Activated B cell treated with CpG ODN at 0.5 μM for 24 hours (primary cell): ENCODE measurements around the gene CNNM2. TPM values are rescaled to one million over a fixed set of nuclear protein-coding genes. Genes with fewer than 3 reads are reported as not detected.

Experiments
- ATAC-seq: fragments of 200-7000 bp; cut with Tn5 transposase; one replicate; pipeline ENCODE4 v1.10.0; 2021; ENCODE audit warnings: low read depth, mild to moderate bottlenecking, moderate library complexity
- CTCF ChIA-PET: fragments of 350-600 bp; sonication (Branson Sonifier 250); formaldehyde crosslinking; loops from one replicate; lab custom pipeline; 2021; ENCODE audit warnings: antibody characterized with exemption; lab: Charles Lee
- POLR2A ChIA-PET: fragments of 350-600 bp; sonication (Branson Sonifier 250); formaldehyde crosslinking; loops from one replicate; lab custom pipeline; 2021; ENCODE audit warnings: antibody characterized with exemption; lab: Charles Lee
- DNase-seq: peaks from one replicate; pipeline ENCODE4 v3.0.0; 2022
- H3K27ac Mint-ChIP-seq: one replicate; pipeline ENCODE4 v1.8.0; 2020; ENCODE audit warnings: mixed read lengths
- H3K27me3 Mint-ChIP-seq: one replicate; pipeline ENCODE4 v1.8.0; 2021; ENCODE audit warnings: mixed read lengths
- H3K36me3 Mint-ChIP-seq: one replicate; pipeline ENCODE4 v1.8.0; 2021; ENCODE audit warnings: low read depth, mixed read lengths
- H3K4me1 Mint-ChIP-seq: one replicate; pipeline ENCODE4 v1.8.0; 2021; ENCODE audit warnings: mixed read lengths
- H3K4me3 Mint-ChIP-seq: one replicate; pipeline ENCODE4 v1.8.0; 2020; ENCODE audit warnings: mild to moderate bottlenecking, mixed read lengths
- H3K9me3 Mint-ChIP-seq: one replicate; pipeline ENCODE4 v1.8.0; 2020; ENCODE audit warnings: mixed read lengths
- CTCF ChIP-seq: fragments of 200-600 bp; IDR thresholded peaks from one replicate; pipeline ENCODE4 v1.8.0; 2022; ENCODE audit warnings: antibody characterized with exemption, mild to moderate bottlenecking
- intact Hi-C: fragments of 100-400 bp; cut with micrococcal nuclease; formaldehyde crosslinking; loops from one replicate; pipeline ENCODE4 v1.15.1; 2024
- total RNA-seq: library from RNA; stranded (reverse); gene quantifications from 2 replicates; pipeline ENCODE4 v1.2.3, GENCODE V29; 2022

The CNNM2 gene
- total RNA-seq, 1 donor from 2014 or later, result 7.3 TPM

GRCh38 chr10:102945449-102945848 is 27.4 kb downstream of the CNNM2 start:
- Mint-ChIP-seq H3K27me3 (no peaks in the 10 kb centered on the region), H3K9me3 (no peaks in the 10 kb centered on the region), H3K4me3 (no peak overlapping the region), H3K36me3 (peaks cover 2% of the 10 kb centered on the region), H3K27ac (no peak overlapping the region), H3K4me1 (no peaks in the 10 kb centered on the region)
- TF ChIP-seq CTCF, result no peak
- ChIA-PET POLR2A (no interaction called here), CTCF (no interaction called here)
- intact Hi-C loops, result no loop called here
- DNase-seq (no peak), ATAC-seq (no peak)

- ATAC-seq, result no peak
- CTCF ChIA-PET, result no interaction called here
- POLR2A ChIA-PET, result no interaction called here
- H3K9me3 Mint-ChIP-seq, result no peaks in the 10 kb centered on the region
- peaks cover 2% of the 10 kb centered on the region for H3K36me3 Mint-ChIP-seq
- no peak for DNase-seq
- intact Hi-C loops, result no loop called here
- no peaks in the 10 kb centered on the region for H3K27me3 Mint-ChIP-seq
- no peak for TF ChIP-seq CTCF
- no peaks in the 10 kb centered on the region for H3K4me1 Mint-ChIP-seq
- no peak overlapping the region for H3K4me3 Mint-ChIP-seq
- H3K27ac Mint-ChIP-seq, result no peak overlapping the region
These were observed 27.9 kb downstream of the CNNM2 start for GRCh38 chr10:102945962-102946361.

- Mint-ChIP-seq H3K27ac (no peak overlapping the region), H3K27me3 (no peaks in the 10 kb centered on the region), H3K36me3 (peaks cover 2% of the 10 kb centered on the region), H3K9me3 (no peaks in the 10 kb centered on the region), H3K4me3 (no peak overlapping the region), H3K4me1 (no peaks in the 10 kb centered on the region)
- CTCF ChIA-PET, result no interaction called here
- TF ChIP-seq CTCF, result no peak
- intact Hi-C loops, result no loop called here
- ATAC-seq, result no peak
- POLR2A ChIA-PET, result no interaction called here
- no peak for DNase-seq
These were observed 28.9 kb downstream of the CNNM2 start for GRCh38 chr10:102946992-102947391.

GRCh38 chr10:102948176-102948575 is 30.1 kb downstream of the CNNM2 start:
- Mint-ChIP-seq H3K36me3 (peaks cover 2% of the 10 kb centered on the region), H3K4me3 (no peak overlapping the region), H3K4me1 (no peaks in the 10 kb centered on the region), H3K27me3 (no peaks in the 10 kb centered on the region), H3K9me3 (no peaks in the 10 kb centered on the region), H3K27ac (no peak overlapping the region)
- DNase-seq, result no peak
- intact Hi-C loops, result no loop called here
- CTCF ChIA-PET, result no interaction called here
- ATAC-seq, result no peak
- no peak for TF ChIP-seq CTCF
- POLR2A ChIA-PET, result no interaction called here

- H3K36me3 Mint-ChIP-seq, result peaks cover 2% of the 10 kb centered on the region
- no peak for TF ChIP-seq CTCF
- H3K4me3 Mint-ChIP-seq, result no peak overlapping the region
- intact Hi-C loops, result no loop called here
- no peaks in the 10 kb centered on the region for H3K9me3 Mint-ChIP-seq
- H3K4me1 Mint-ChIP-seq, result no peaks in the 10 kb centered on the region
- POLR2A ChIA-PET, result no interaction called here
- H3K27me3 Mint-ChIP-seq, result no peaks in the 10 kb centered on the region
- no peak for ATAC-seq
- H3K27ac Mint-ChIP-seq, result no peak overlapping the region
- no peak for DNase-seq
- CTCF ChIA-PET, result no interaction called here
These were observed 30.7 kb downstream of the CNNM2 start for GRCh38 chr10:102948786-102949185.
